Neural cell (in vitro differentiated cells): ENCODE data around the gene TMEM187. TPM values are rescaled to one million over a fixed set of nuclear protein-coding genes. Genes with fewer than 3 reads are reported as not detected.

Experiments used
- H2AFZ ChIP-seq: fragments of 200-600, 300-800 bp; sonication (generic), shearing (Covaris generic); 2 replicates; pipeline ENCODE4 v1.6.0; 2014; ENCODE audit warnings: low read depth, mild to moderate bottlenecking, antibody characterized with exemption, low read length, moderate library complexity
- H3F3A ChIP-seq: fragments of 200-600 bp; shearing (Covaris generic); 2 replicates; pipeline ENCODE4 v1.6.1; 2016; ENCODE audit warnings: mild to moderate bottlenecking, moderate library complexity, mixed read lengths, antibody characterized with exemption, low read length; ENCODE audit not compliant: insufficient read depth, poor library complexity, severe bottlenecking
- H3K27ac ChIP-seq: fragments of 200-600, 300-800 bp; sonication (generic), shearing (Covaris generic); 2 replicates; pipeline ENCODE4 v1.5.1; 2014; ENCODE audit warnings: mild to moderate bottlenecking, low read length, moderate library complexity
- H3K27me3 ChIP-seq: fragments of 300-800, 200-600 bp; sonication (generic), shearing (Covaris generic); 2 replicates; pipeline ENCODE4 v1.6.0; 2014; ENCODE audit warnings: mild to moderate bottlenecking, low read depth, low read length, moderate library complexity; ENCODE audit not compliant: insufficient read depth
- H3K36me3 ChIP-seq: fragments of 300-800, 200-600 bp; sonication (generic), shearing (Covaris generic); 2 replicates; pipeline ENCODE4 v1.5.1; 2014; ENCODE audit warnings: mild to moderate bottlenecking, antibody characterized with exemption, low read length, moderate library complexity; ENCODE audit not compliant: insufficient read depth
- H3K4me2 ChIP-seq: fragments of 300-800, 200-600 bp; sonication (generic), shearing (Covaris generic); 2 replicates; pipeline ENCODE4 v1.6.0; 2014; ENCODE audit warnings: mild to moderate bottlenecking, low read length
- H3K4me3 ChIP-seq: fragments of 300-800, 200-600 bp; sonication (generic), shearing (Covaris generic); 2 replicates; pipeline ENCODE4 v1.5.1; 2014; ENCODE audit warnings: mild to moderate bottlenecking, low read length, moderate library complexity
- H3K79me2 ChIP-seq: fragments of 200-600 bp; shearing (Covaris generic); replicated peaks from 2 replicates; pipeline ENCODE4 v1.6.0; 2014; ENCODE audit warnings: mild to moderate bottlenecking, low read length, moderate library complexity; ENCODE audit not compliant: insufficient read depth
- H3K9ac ChIP-seq: fragments of 300-800, 200-600 bp; sonication (generic), shearing (Covaris generic); 2 replicates; pipeline ENCODE4 v1.6.1; 2016; ENCODE audit warnings: mild to moderate bottlenecking, low read length, mixed read lengths
- H3K9me2 ChIP-seq: fragments of 200-600 bp; shearing (Covaris generic); 2 replicates; pipeline ENCODE4 v1.6.1; 2016; ENCODE audit warnings: mild to moderate bottlenecking, low read length, mixed read lengths; ENCODE audit not compliant: insufficient read depth
- H3K9me3 ChIP-seq: fragments of 200-600, 300-800 bp; sonication (generic), shearing (Covaris generic); 2 replicates; pipeline ENCODE4 v1.6.1; 2016; ENCODE audit warnings: mild to moderate bottlenecking, mixed run types, low read length, moderate library complexity, mixed read lengths
- H4K20me1 ChIP-seq: fragments of 200-600 bp; shearing (Covaris generic); 2 replicates; pipeline ENCODE4 v1.6.1; 2016; ENCODE audit warnings: mild to moderate bottlenecking, mixed run types; ENCODE audit not compliant: insufficient read depth
- EP300 ChIP-seq: fragments of 450-650 bp; conservative IDR thresholded peaks from 2 replicates; pipeline ENCODE4 v1.6.1; 2014; ENCODE audit warnings: antibody characterized with exemption, mild to moderate bottlenecking, moderate library complexity; ENCODE audit not compliant: poor library complexity, severe bottlenecking
- MXI1 ChIP-seq: fragments of 450-650 bp; conservative IDR thresholded peaks from 2 replicates; pipeline ENCODE4 v1.6.1; 2014; ENCODE audit warnings: antibody characterized with exemption, mild to moderate bottlenecking; ENCODE audit not compliant: poor library complexity, severe bottlenecking
- POLR2AphosphoS5 ChIP-seq: IDR thresholded peaks from 2 replicates; pipeline ENCODE4 v1.6.1; 2012
- RAD21 ChIP-seq: fragments of 450-650 bp; conservative IDR thresholded peaks from 2 replicates; pipeline ENCODE4 v1.6.1; 2014; ENCODE audit warnings: antibody characterized with exemption, mild to moderate bottlenecking, moderate library complexity
- REST ChIP-seq: IDR thresholded peaks from 2 replicates; pipeline ENCODE4 v1.6.1; 2012; ENCODE audit warnings: borderline replicate concordance
- SMC3 ChIP-seq: fragments of 450-650 bp; conservative IDR thresholded peaks from 2 replicates; pipeline ENCODE4 v1.6.1; 2014; ENCODE audit warnings: antibody characterized with exemption, mild to moderate bottlenecking, moderate library complexity; ENCODE audit not compliant: poor library complexity
- TAF1 ChIP-seq: IDR thresholded peaks from 2 replicates; pipeline ENCODE4 v1.6.1; 2012; ENCODE audit warnings: low read depth
- polyA plus RNA-seq: library from polyadenylated mRNA; depleted of rRNA; stranded (reverse); fragments of >200 nt; gene quantifications from 2 replicates; pipeline ENCODE4 v1.2.3, GENCODE V29; 2014
- TF ChIP-seq, protein P1 (sequence below): fragments of 450-650 bp; IDR thresholded peaks from 2 replicates; pipeline ENCODE4 v1.5.1; 2014; ENCODE audit warnings: antibody characterized with exemption, mild to moderate bottlenecking, moderate library complexity; ENCODE audit not compliant: poor library complexity, severe bottlenecking

The TMEM187 gene
- polyA plus RNA-seq, 1 donor from 2014 or later: 5.2 TPM

DNA sequence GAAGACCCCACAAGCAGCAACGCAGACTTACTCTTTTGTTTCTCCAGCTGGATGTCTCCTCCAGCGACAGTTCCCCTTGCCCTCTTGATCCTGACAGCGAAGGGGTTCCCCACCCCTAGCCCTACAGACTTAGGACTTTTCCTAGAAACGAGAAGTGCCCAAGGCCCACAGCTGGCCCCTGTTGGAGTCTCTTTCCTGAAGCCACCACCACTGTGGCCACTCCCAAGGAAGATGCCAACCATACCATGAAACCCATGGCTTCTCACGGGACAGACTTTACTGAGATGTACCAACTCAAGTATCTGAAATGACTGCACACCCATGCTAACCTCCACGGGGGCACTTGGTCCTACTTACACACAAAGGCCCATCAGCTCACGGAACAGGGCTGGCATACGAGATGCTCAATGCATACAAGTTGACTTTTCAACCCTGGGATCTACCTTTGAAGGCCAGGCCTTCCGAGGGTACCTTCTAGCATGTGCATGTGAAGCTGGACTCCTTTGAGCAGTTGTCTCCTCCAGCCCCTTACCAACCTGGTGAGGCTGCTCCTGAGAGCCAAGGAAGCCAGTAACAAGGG lies 48.1 kb downstream of the TMEM187 start:
- Histone ChIP-seq H3K9ac (no peak overlapping the region), H3K27ac (no peak overlapping the region), H3K4me2 (no peak overlapping the region)

DNA sequence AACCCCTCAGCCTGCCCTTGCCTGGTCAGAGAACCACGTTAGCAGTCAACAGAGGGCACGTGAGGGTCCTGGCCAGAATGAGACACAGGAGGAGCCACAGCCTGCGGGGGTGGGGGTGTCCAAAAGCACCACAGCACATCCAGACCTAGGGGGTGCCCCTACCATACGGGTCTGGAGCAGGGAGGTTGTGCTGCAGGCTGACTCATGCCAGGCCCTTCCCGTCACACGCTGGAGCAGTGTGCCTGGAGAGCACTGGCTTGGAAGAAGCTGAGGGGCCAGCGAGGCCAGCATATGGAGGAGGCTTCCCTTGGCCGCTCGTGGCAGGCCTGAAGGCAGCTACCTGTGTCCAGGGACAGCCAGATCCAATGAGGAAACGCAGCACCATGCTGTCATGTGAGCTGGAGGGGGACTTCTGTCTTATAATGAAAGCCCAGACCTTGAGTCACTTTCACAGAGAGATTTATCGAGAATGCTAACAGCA lies 48.6 kb downstream of the TMEM187 start:
- H4K20me1 ChIP-seq: no peaks in the 10 kb centered on the region
- no peak overlapping the region for H3K4me2 ChIP-seq
- no peaks in the 10 kb centered on the region for H3K27me3 ChIP-seq
- no peaks in the 10 kb centered on the region for H3F3A ChIP-seq
- no peak overlapping the region for H3K9ac ChIP-seq
- no peaks in the 10 kb centered on the region for H3K9me2 ChIP-seq
- H2AFZ ChIP-seq: no peak overlapping the region
- H3K79me2 ChIP-seq: no peaks in the 10 kb centered on the region
- no peaks in the 10 kb centered on the region for H3K36me3 ChIP-seq
- H3K4me3 ChIP-seq: no peak overlapping the region
- TF ChIP-seq EP300: no peak
- TF ChIP-seq, protein P1, sequence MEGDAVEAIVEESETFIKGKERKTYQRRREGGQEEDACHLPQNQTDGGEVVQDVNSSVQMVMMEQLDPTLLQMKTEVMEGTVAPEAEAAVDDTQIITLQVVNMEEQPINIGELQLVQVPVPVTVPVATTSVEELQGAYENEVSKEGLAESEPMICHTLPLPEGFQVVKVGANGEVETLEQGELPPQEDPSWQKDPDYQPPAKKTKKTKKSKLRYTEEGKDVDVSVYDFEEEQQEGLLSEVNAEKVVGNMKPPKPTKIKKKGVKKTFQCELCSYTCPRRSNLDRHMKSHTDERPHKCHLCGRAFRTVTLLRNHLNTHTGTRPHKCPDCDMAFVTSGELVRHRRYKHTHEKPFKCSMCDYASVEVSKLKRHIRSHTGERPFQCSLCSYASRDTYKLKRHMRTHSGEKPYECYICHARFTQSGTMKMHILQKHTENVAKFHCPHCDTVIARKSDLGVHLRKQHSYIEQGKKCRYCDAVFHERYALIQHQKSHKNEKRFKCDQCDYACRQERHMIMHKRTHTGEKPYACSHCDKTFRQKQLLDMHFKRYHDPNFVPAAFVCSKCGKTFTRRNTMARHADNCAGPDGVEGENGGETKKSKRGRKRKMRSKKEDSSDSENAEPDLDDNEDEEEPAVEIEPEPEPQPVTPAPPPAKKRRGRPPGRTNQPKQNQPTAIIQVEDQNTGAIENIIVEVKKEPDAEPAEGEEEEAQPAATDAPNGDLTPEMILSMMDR: no peak
- no peak for TF ChIP-seq SMC3
- no peak overlapping the region for H3K27ac ChIP-seq
- H3K9me3 ChIP-seq: no peaks in the 10 kb centered on the region

More for the DNA sequence above, 48.1 kb downstream of the TMEM187 start:
- Histone ChIP-seq H2AFZ (no peak overlapping the region), H3K27me3 (no peaks in the 10 kb centered on the region), H3K9me2 (no peaks in the 10 kb centered on the region), H4K20me1 (no peaks in the 10 kb centered on the region), H3K36me3 (no peaks in the 10 kb centered on the region), H3K9me3 (no peaks in the 10 kb centered on the region), H3K4me3 (peak overlapping the region; percentile 31), H3F3A (no peaks in the 10 kb centered on the region), H3K79me2 (no peaks in the 10 kb centered on the region)
- TF ChIP-seq EP300: no peak
- no peak for TF ChIP-seq POLR2AphosphoS5
- TF ChIP-seq TAF1: no peak
- no peak for TF ChIP-seq REST

- Histone ChIP-seq H3K9me3 (no peaks in the 10 kb centered on the region), H3K27me3 (no peaks in the 10 kb centered on the region), H3F3A (no peaks in the 10 kb centered on the region), H3K27ac (no peak overlapping the region), H3K4me2 (no peak overlapping the region), H2AFZ (no peak overlapping the region), H3K9me2 (no peaks in the 10 kb centered on the region), H3K9ac (no peak overlapping the region), H3K36me3 (no peaks in the 10 kb centered on the region), H3K4me3 (no peak overlapping the region), H4K20me1 (no peaks in the 10 kb centered on the region), H3K79me2 (no peaks in the 10 kb centered on the region)
- TF ChIP-seq TAF1: no peak
- no peak for TF ChIP-seq MXI1
- TF ChIP-seq REST: no peak
- TF ChIP-seq EP300: no peak
- TF ChIP-seq RAD21: no peak
- TF ChIP-seq SMC3: no peak
Observed at GRCh38 chrX:154022108-154022507, 49.6 kb downstream of the TMEM187 start.
